ENCODE results near the gene VCX2.

DNA sequence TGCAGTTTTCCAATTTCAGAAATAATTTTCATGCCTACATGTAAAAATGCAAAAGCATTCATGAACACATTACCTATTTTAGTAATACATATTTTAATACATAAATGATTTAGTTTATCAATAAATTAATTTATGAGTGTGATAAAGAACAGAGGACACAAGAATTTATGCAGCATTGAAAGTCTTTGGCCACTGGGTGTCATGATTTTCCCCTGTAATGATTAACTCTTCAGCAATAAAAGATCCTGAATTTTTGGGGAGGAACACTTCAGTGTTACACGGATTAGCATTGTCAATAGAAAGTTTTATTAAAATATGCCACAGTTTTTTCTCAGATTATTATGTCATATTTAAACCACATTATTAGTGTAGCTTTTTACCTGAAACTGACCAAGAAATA lies 8.6 kb upstream of the VCX2 start:
- TF ChIP-seq, protein P1, sequence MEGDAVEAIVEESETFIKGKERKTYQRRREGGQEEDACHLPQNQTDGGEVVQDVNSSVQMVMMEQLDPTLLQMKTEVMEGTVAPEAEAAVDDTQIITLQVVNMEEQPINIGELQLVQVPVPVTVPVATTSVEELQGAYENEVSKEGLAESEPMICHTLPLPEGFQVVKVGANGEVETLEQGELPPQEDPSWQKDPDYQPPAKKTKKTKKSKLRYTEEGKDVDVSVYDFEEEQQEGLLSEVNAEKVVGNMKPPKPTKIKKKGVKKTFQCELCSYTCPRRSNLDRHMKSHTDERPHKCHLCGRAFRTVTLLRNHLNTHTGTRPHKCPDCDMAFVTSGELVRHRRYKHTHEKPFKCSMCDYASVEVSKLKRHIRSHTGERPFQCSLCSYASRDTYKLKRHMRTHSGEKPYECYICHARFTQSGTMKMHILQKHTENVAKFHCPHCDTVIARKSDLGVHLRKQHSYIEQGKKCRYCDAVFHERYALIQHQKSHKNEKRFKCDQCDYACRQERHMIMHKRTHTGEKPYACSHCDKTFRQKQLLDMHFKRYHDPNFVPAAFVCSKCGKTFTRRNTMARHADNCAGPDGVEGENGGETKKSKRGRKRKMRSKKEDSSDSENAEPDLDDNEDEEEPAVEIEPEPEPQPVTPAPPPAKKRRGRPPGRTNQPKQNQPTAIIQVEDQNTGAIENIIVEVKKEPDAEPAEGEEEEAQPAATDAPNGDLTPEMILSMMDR (IDR thresholded peaks at IDR 0.05): no peak
- TF ChIP-seq POLR2A (IDR thresholded peaks at IDR 0.05): no peak

Data from testis (tissue), 2 donors.